Activated CD4-positive, alpha-beta T cell treated with anti-CD3 and anti-CD28 coated beads for 24 hours (primary cell): Measurements from ENCODE around the gene SAMHD1.
"Not testable (repeated sequence)": the region's sequence is repeated elsewhere in the genome, so short reads cannot be mapped to it uniquely, and the experiment has no call there.

Source experiments
- DNase-seq, 2 donors: peaks; one replicate each; pipeline ENCODE4 v3.0.0-alpha.2; 2020; ENCODE audit warnings: low read depth in 2 of 2

Gene SAMHD1

GRCh38 chr20:36951198-36951978 lies at the start of gene SAMHD1:
Gene SAMHD1, minus strand, starts transcription at chr20:36951708. Its CDS starts 65 bp downstream, at chr20:36951643.
- peak; percentile 77 to 88 for DNase-seq

- not testable (repeated sequence) for DNase-seq
Measured at GRCh38 chr20:37000171-37000570, 48.7 kb upstream of the SAMHD1 start.

GRCh38 chr20:36998652-36999051 lies 47.1 kb upstream of the SAMHD1 start:
- no peak for DNase-seq

GRCh38 chr20:36997121-36997520 lies 45.6 kb upstream of the SAMHD1 start:
- DNase-seq = no peak

- DNase-seq = not testable (repeated sequence)
Measured at GRCh38 chr20:36994221-36994620, 42.7 kb upstream of the SAMHD1 start.

- no peak for DNase-seq
Measured at GRCh38 chr20:36992802-36993334, 41.4 kb upstream of the SAMHD1 start.

- DNase-seq = no peak
Measured at GRCh38 chr20:36991703-36992102, 40.2 kb upstream of the SAMHD1 start.

GRCh38 chr20:36989797-36990196 lies 38.3 kb upstream of the SAMHD1 start:
- no peak for DNase-seq

GRCh38 chr20:36988494-36988966 lies 37.0 kb upstream of the SAMHD1 start:
- no peak for DNase-seq

- no peak for DNase-seq
Measured at GRCh38 chr20:36984257-36984638, 32.7 kb upstream of the SAMHD1 start.

- no peak for DNase-seq
Measured at GRCh38 chr20:36975099-36975818, 23.8 kb upstream of the SAMHD1 start.

GRCh38 chr20:36974660-36975059 lies 23.2 kb upstream of the SAMHD1 start:
- DNase-seq = no peak

GRCh38 chr20:36971103-36971502 lies 19.6 kb upstream of the SAMHD1 start:
- no peak for DNase-seq

- no peak for DNase-seq
Measured at GRCh38 chr20:36969478-36970186, 18.1 kb upstream of the SAMHD1 start.

GRCh38 chr20:36969051-36969450 lies 17.5 kb upstream of the SAMHD1 start:
- no peak for DNase-seq

GRCh38 chr20:36967636-36968035 lies 16.1 kb upstream of the SAMHD1 start:
- no peak for DNase-seq

GRCh38 chr20:36966965-36967364 lies 15.5 kb upstream of the SAMHD1 start:
- DNase-seq = not testable (repeated sequence)

GRCh38 chr20:36962354-36962941 lies 10.9 kb upstream of the SAMHD1 start:
- DNase-seq = not testable (repeated sequence)

GRCh38 chr20:36959242-36959641 lies 7.7 kb upstream of the SAMHD1 start:
- DNase-seq = no peak

- DNase-seq = no peak
Measured at GRCh38 chr20:36957875-36958667, 6.6 kb upstream of the SAMHD1 start.

GRCh38 chr20:36956674-36957073 lies 5.2 kb upstream of the SAMHD1 start:
- no peak for DNase-seq
